ENCODE results near the gene HNRNPH2. TPM values are rescaled to one million over a fixed set of nuclear protein-coding genes. Genes with fewer than 3 reads are reported as not detected.

HNRNPH2 gene, protein sequence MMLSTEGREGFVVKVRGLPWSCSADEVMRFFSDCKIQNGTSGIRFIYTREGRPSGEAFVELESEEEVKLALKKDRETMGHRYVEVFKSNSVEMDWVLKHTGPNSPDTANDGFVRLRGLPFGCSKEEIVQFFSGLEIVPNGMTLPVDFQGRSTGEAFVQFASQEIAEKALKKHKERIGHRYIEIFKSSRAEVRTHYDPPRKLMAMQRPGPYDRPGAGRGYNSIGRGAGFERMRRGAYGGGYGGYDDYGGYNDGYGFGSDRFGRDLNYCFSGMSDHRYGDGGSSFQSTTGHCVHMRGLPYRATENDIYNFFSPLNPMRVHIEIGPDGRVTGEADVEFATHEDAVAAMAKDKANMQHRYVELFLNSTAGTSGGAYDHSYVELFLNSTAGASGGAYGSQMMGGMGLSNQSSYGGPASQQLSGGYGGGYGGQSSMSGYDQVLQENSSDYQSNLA
- 10 to 100 TPM; 45.3 to 46.4 TPM for total RNA-seq

DNA sequence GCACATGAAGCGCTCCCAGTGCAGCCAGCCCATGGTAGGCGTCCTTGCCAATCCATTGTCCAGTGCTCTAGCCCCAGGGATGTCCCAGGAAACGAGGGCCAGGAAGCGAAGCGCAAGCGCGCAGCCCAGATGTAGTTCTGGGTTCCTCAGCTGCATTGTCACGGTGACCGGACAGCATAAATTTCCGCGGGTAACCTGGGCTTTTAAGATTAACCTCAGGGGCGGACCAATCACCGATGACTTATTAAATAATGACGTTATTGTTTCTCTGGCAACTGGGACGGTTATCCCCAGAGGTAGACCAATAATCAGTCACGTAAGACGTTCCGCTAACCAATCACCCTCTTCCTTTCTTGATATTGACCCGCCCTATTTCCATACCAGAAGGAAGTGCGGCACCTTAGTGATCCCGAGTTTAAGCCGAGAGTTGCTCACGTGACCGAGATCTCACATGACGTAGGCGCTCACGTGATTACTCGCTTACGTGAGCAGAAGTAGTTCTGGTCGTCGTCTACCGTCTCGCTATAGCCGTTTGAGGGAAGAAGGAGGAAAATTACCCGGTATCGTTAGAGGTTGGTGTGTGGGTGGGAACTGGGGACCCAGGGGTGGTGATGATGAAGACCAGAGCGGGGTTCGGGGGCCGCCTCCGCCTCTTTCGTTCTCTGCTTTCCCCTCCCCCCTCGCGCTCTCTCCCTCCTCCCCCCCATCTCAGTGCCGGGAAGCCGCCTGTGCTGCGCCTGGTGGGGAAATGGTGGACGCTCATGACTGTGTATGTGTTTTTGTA, at the start of gene HNRNPH2, which contains the start of gene GLA:
Gene HNRNPH2, plus strand, starts transcription at position 475 of the 784 bp plus-strand sequence. CDS start 3,767 bp downstream, outside the sequence.
Gene GLA, minus strand, starts transcription at position 178 of the 784 bp plus-strand sequence. Its CDS starts 22 bp downstream, at position 156.

DNA sequence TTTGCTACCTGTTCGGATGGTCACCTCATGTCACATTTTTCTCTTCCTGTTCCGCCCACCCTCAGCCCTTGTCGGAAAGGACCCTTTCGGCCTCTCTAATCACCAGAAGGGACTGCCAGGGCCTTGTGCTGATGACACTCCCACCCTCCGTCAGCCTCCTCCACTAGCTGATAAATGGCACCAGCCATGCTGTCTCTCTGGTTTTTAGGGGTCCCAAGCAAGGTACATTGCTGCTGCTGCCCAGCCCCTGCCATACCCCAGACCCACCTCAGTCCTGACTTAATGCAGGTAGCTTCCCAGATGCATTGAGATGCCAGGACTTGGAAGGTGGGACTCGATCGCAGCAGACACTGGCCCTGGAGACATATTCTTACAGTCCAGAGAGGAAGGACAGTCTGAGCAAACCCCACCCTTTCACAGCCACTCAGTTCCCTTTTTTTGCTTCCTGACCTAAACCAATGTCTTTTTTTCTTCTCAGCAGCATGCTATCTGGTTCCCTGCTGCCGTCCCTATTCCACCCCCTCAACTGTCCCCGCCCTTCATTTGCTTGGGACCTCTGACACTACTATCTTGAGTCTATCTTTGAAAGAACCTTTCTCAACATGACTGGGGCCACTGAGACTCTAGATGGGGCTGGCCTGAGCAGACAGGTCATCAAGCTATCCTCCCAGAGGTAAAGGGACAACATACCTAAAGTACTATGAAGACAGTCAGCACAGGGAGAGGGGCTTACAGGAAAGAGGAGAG, 22.1 kb upstream of the HNRNPH2 start, which contains the start of gene BTK:
Gene BTK, minus strand, starts transcription at position 397 of the 747 bp plus-strand sequence. CDS start 10,907 bp downstream, outside the sequence.

DNA sequence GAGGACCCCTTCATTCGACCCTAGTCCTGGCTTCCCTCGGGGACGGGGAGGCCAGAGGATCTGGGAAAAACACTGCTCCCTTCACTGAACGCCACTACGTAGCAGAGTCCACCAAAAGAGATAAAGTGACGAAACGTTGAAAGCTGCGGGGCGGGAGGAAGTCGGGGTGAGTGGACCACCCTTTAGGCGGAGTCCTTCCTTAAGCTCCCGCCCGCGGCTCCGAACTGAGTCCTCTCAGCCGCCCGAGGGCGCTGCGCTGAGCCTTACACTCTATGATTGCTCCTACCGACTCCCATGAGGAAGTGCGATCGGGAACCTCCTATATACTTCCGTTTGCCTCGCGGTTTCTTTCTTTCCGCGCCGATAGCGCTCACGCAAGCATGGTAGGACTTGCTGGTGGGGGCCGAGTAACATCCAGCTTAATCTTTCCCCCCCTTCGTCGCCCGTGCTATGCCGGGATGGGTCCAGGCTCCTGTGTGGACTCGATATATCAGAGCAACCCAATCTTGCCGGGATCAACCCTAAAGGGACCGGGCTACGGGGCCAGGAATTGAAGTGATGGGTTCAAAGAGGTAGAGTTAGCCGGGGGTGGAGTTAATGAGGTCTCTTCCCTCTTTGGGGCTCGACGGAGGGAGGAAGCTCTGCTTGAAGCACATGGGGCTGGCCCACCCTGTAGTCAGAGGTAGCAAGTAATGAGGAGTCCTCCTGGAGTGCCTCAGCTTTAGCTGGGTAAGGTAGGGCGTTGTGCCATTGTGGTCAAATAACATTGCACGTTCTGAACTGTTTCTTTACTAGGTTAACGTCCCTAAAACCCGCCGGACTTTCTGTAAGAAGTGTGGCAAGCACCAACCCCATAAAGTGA, 17.1 kb upstream of the HNRNPH2 start, which contains the start of gene RPL36A:
Gene RPL36A, plus strand, starts transcription at position 348 of the 862 bp plus-strand sequence. Its CDS starts 33 bp downstream, at position 381.

Other genes starting within 250 kb of the HNRNPH2 start
- gene DRP2, start 188.4 kb upstream of the HNRNPH2 start, total RNA-seq = under 1 TPM; 0.45 to 0.55 TPM
- gene TAF7L, start 116.9 kb upstream of the HNRNPH2 start, total RNA-seq = not detected
- 10 to 100 TPM; 12.3 to 14.0 TPM for gene TIMM8A, start 59.5 kb upstream of the HNRNPH2 start, total RNA-seq
- under 1 TPM; 0.10 to 0.28 TPM for gene BTK, start 22.0 kb upstream of the HNRNPH2 start, total RNA-seq
- 100 to 1,000 TPM; 331 to 406 TPM for gene RPL36A, start 17.2 kb upstream of the HNRNPH2 start, total RNA-seq
- 10 to 100 TPM; 22.6 to 23.6 TPM for gene GLA, start 297 bp upstream of the HNRNPH2 start, total RNA-seq
- gene ARMCX4, start 77.2 kb downstream of the HNRNPH2 start, total RNA-seq = 1 to 10 TPM; 2.2 to 2.3 TPM
- gene ARMCX1, start 142.3 kb downstream of the HNRNPH2 start, total RNA-seq = under 1 TPM; 0.14 to 0.30 TPM
- 10 to 100 TPM; 37.4 to 42.7 TPM for gene ARMCX6, start 209.8 kb downstream of the HNRNPH2 start, total RNA-seq
- 10 to 100 TPM; 26.4 to 27.0 TPM for gene ARMCX3, start 214.9 kb downstream of the HNRNPH2 start, total RNA-seq